Lower leg skin (tissue), 4 donors: ENCODE data around the gene AK5. TPM values are rescaled to one million over a fixed set of nuclear protein-coding genes. Genes with fewer than 3 reads are reported as not detected.

Experiments
- DNase-seq, 2 donors: peaks; one replicate each; pipeline ENCODE4 v3.0.0-alpha.2; 2019; ENCODE audit warnings: low spot score in 2 of 2
- H3K4me3 ChIP-seq: fragments of 200-600 bp; sonication (generic); 2 replicates; pipeline ENCODE4 v1.5.1; 2017; ENCODE audit warnings: mild to moderate bottlenecking, low read depth; ENCODE audit not compliant: poor library complexity, severe bottlenecking
- POLR2A ChIP-seq, 2 donors: fragments of 450-650 bp; IDR thresholded peaks; one replicate each; pipeline ENCODE4 v1.6.1; 2016 to 2017; ENCODE audit warnings: antibody characterized with exemption in 2 of 2, mild to moderate bottlenecking in 1 of 2, moderate library complexity in 1 of 2
- WGBS, 2 donors: methylation state at CpG; one replicate each; pipeline ENCODE4 v1.1.5; 2018; 5-methylcytosine and 5-hydroxymethylcytosine counted together
- intact Hi-C: fragments of 100-400 bp; cut with DNase I; formaldehyde crosslinking; loops from one replicate; pipeline ENCODE4 v1.15.0; 2023; ENCODE audit warnings: low total_unique reads
- total RNA-seq, 4 donors: library from RNA; depleted of rRNA; stranded (reverse); fragments of >200 nt; gene quantifications; one replicate each; pipeline ENCODE4 v1.1.0, GENCODE V29; 2016
- TF ChIP-seq, protein P1 (sequence below), 3 donors: fragments of 450-650 bp; IDR thresholded peaks; one replicate each; pipeline ENCODE4 v1.5.1; 2016; ENCODE audit warnings: antibody characterized with exemption in 3 of 3, mild to moderate bottlenecking in 3 of 3, moderate library complexity in 2 of 3

Gene AK5
- total RNA-seq, 4 donors from 2014 or later = 0.08 to 2.6 (median 1.7) TPM

GRCh38 chr1:77446841-77447555, 165.2 kb downstream of the AK5 start:
- intact Hi-C loops = no loop called here
- 86 to 89% methylated on average over 4 of the region's 4 CpGs for WGBS, 2 donors

DNA sequence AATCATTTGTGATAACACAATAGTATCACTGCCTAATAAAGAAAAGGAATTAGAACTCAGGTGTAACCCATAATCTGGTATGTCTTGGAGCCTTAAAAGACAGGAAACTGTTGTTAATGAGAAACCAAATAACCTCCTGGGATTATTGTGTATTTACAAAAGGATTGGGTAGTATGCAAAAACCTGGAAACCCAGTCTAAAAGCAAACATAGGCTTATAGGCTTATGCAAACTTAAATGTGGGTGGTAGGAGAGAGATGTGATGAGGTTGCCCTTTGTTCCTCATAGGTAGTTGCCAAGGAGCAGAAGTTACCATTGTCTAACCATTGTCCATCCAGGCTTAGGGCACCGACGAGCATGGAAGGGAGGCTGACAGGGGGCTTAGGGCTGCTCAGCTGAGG, 165.8 kb downstream of the AK5 start:
- H3K4me3 ChIP-seq = no peak overlapping the region
- WGBS, 2 donors = 94 to 96% methylated on average over 2 of the region's 2 CpGs
- no peak for DNase-seq
- TF ChIP-seq, protein P1, sequence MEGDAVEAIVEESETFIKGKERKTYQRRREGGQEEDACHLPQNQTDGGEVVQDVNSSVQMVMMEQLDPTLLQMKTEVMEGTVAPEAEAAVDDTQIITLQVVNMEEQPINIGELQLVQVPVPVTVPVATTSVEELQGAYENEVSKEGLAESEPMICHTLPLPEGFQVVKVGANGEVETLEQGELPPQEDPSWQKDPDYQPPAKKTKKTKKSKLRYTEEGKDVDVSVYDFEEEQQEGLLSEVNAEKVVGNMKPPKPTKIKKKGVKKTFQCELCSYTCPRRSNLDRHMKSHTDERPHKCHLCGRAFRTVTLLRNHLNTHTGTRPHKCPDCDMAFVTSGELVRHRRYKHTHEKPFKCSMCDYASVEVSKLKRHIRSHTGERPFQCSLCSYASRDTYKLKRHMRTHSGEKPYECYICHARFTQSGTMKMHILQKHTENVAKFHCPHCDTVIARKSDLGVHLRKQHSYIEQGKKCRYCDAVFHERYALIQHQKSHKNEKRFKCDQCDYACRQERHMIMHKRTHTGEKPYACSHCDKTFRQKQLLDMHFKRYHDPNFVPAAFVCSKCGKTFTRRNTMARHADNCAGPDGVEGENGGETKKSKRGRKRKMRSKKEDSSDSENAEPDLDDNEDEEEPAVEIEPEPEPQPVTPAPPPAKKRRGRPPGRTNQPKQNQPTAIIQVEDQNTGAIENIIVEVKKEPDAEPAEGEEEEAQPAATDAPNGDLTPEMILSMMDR (IDR thresholded peaks at IDR 0.05) = no peak
- no peak for TF ChIP-seq POLR2A (IDR thresholded peaks at IDR 0.05)
- intact Hi-C loops = no loop called here

More at GRCh38 chr1:77446841-77447555, 165.2 kb downstream of the AK5 start:
- DNase-seq = no peak
- H3K4me3 ChIP-seq = no peak overlapping the region
- TF ChIP-seq, protein P1 (IDR thresholded peaks at IDR 0.05) = no peak
- TF ChIP-seq POLR2A (IDR thresholded peaks at IDR 0.05) = no peak

GRCh38 chr1:77459881-77460280, 178.1 kb downstream of the AK5 start:
- TF ChIP-seq, protein P1 (IDR thresholded peaks at IDR 0.05) = no peak
- no peak for TF ChIP-seq POLR2A (IDR thresholded peaks at IDR 0.05)
- H3K4me3 ChIP-seq = no peak overlapping the region
- intact Hi-C loops = no loop called here
- DNase-seq = no peak

DNA sequence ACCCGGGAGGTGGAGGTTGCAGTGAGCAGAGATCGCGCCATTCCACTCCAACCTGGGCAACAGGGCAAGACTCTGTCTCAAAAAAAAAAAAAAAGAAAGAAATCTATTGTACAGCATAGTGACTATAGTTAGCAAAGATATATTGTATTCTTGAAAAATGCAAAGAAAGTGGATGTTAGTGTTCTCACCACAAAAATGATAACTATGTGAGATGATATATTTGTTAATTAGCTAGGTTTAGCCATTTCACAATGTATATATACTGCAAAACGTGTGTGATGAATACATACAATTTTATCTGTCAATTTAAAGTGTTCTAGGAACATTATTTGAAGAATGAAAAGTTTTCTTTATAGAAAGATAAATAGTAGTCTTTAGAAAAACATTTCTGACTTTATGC, 179.9 kb downstream of the AK5 start:
- 76 to 79% methylated on average over 4 of the region's 4 CpGs for WGBS, 2 donors

GRCh38 chr1:77463216-77463615, 181.4 kb downstream of the AK5 start:
- intact Hi-C loops = no loop called here
- no peak for TF ChIP-seq POLR2A (IDR thresholded peaks at IDR 0.05)
- TF ChIP-seq, protein P1 (IDR thresholded peaks at IDR 0.05) = no peak
- H3K4me3 ChIP-seq = no peak overlapping the region
- DNase-seq = no peak
- WGBS, 2 donors = 48 to 50% methylated on average over 1 of the region's 1 CpG

More for the DNA sequence above, 179.9 kb downstream of the AK5 start:
- intact Hi-C loops = no loop called here
- no peak overlapping the region for H3K4me3 ChIP-seq
- DNase-seq = no peak
- TF ChIP-seq, protein P1 (IDR thresholded peaks at IDR 0.05) = no peak
- TF ChIP-seq POLR2A (IDR thresholded peaks at IDR 0.05) = no peak

GRCh38 chr1:77465139-77465538, 183.3 kb downstream of the AK5 start:
- WGBS, 2 donors = 89 to 92% methylated on average over 2 of the region's 2 CpGs
- no peak for DNase-seq
- H3K4me3 ChIP-seq = no peak overlapping the region
- intact Hi-C loops = no loop called here
- TF ChIP-seq, protein P1 (IDR thresholded peaks at IDR 0.05) = no peak
- TF ChIP-seq POLR2A (IDR thresholded peaks at IDR 0.05) = no peak
